Mesendoderm (in vitro differentiated cells): Measurements from ENCODE around the gene ASCL5.

Experiments
- DNase-seq: peaks from one replicate; pipeline ENCODE4 v3.0.0; 2013
- H2AK5ac ChIP-seq: 2 replicates; pipeline ENCODE4 v1.6.1; 2013; ENCODE audit warnings: low read length, inconsistent platforms
- H2BK120ac ChIP-seq: 2 replicates; pipeline ENCODE4 v1.6.1; 2013; ENCODE audit warnings: low read depth, mild to moderate bottlenecking, low read length, moderate library complexity, mixed read lengths
- H2BK15ac ChIP-seq: replicated peaks from 2 replicates; pipeline ENCODE4 v1.6.1; 2013; ENCODE audit warnings: low read depth, mild to moderate bottlenecking, moderate library complexity
- H2BK5ac ChIP-seq: 2 replicates; pipeline ENCODE4 v1.6.1; 2013; ENCODE audit warnings: low read length, inconsistent platforms
- H3K18ac ChIP-seq: 2 replicates; pipeline ENCODE4 v1.6.1; 2013; ENCODE audit warnings: mild to moderate bottlenecking, low read length, mixed read lengths
- H3K23ac ChIP-seq: one replicate; pipeline ENCODE4 v1.6.1; 2013; ENCODE audit warnings: low read length
- H3K27ac ChIP-seq: 2 replicates; pipeline ENCODE4 v1.5.1; 2013; ENCODE audit warnings: low read depth, mild to moderate bottlenecking, inconsistent platforms, low read length, moderate library complexity
- H3K27me3 ChIP-seq: 2 replicates; pipeline ENCODE4 v1.6.1; 2013; ENCODE audit warnings: low read length, control low read depth, mild to moderate bottlenecking, inconsistent platforms; ENCODE audit not compliant: insufficient read depth, poor library complexity
- H3K36me3 ChIP-seq: 2 replicates; pipeline ENCODE4 v1.6.1; 2013; ENCODE audit warnings: low read length, inconsistent platforms; ENCODE audit not compliant: control insufficient read depth, insufficient read depth
- H3K4ac ChIP-seq: one replicate; pipeline ENCODE4 v1.6.1; 2013; ENCODE audit warnings: low read depth, mild to moderate bottlenecking, low read length, moderate library complexity
- H3K4me1 ChIP-seq: 2 replicates; pipeline ENCODE4 v1.6.1; 2013; ENCODE audit warnings: low read depth, low read length, inconsistent platforms; ENCODE audit not compliant: control insufficient read depth
- H3K4me2 ChIP-seq: 2 replicates; pipeline ENCODE4 v1.6.1; 2013; ENCODE audit warnings: low read length
- H3K4me3 ChIP-seq: 2 replicates; pipeline ENCODE4 v1.5.1; 2013; ENCODE audit warnings: mild to moderate bottlenecking, low read length
- H3K56ac ChIP-seq: one replicate; pipeline ENCODE4 v1.6.1; 2013; ENCODE audit warnings: low read length
- H3K79me1 ChIP-seq: 2 replicates; pipeline ENCODE4 v1.6.1; 2013; ENCODE audit warnings: low read length, inconsistent platforms
- H3K79me2 ChIP-seq: 2 replicates; pipeline ENCODE4 v1.6.1; 2013; ENCODE audit warnings: mild to moderate bottlenecking, low read length; ENCODE audit not compliant: control insufficient read depth, insufficient read depth
- H3K9ac ChIP-seq: 2 replicates; pipeline ENCODE4 v1.6.1; 2013; ENCODE audit warnings: low read length, inconsistent platforms
- H4K5ac ChIP-seq: one replicate; pipeline ENCODE4 v1.6.1; 2013; ENCODE audit warnings: low read length
- H4K8ac ChIP-seq: one replicate; pipeline ENCODE4 v1.6.1; 2013; ENCODE audit warnings: low read depth, mild to moderate bottlenecking, control low read depth, low read length, moderate library complexity
- WGBS: extraction: QIAGEN DNeasy Blood & Tissue Kit; methylation state at CpG from one replicate; pipeline ENCODE4 v1.1.7; 2013; ENCODE audit warnings: low lambda C conversion rate, missing lambda C conversion rate; ENCODE audit not compliant: insufficient coverage; ENCODE audit errors: extremely low coverage; 5-methylcytosine and 5-hydroxymethylcytosine counted together

The ASCL5 gene

GRCh38 chr1:201112926-201113325 lies 14.1 kb downstream of the ASCL5 start:
- H3K79me1 ChIP-seq = no peaks in the 10 kb centered on the region
- DNase-seq = no peak

GRCh38 chr1:201112173-201112731 lies 14.7 kb downstream of the ASCL5 start, which contains the start of gene CACNA1S:
Gene CACNA1S (minus strand): TSS chr1:201112426. CDS start chr1:201112339, 87 bp downstream.
- no CpG with 5 or more reads among the region's 9 CpGs for WGBS
- DNase-seq = no peak
- no peak within 1 kb of the TSS for H3K4me3 ChIP-seq

More at GRCh38 chr1:201112926-201113325, 14.1 kb downstream of the ASCL5 start:
- no peak overlapping the region for H2AK5ac ChIP-seq
- no peaks in the 10 kb centered on the region for H3K27me3 ChIP-seq
- no peak overlapping the region for H2BK5ac ChIP-seq
- H3K36me3 ChIP-seq = no peaks in the 10 kb centered on the region
- no peaks in the 10 kb centered on the region for H3K79me2 ChIP-seq
- H2BK15ac ChIP-seq = no peak overlapping the region
- no peak overlapping the region for H3K56ac ChIP-seq
- no peak overlapping the region for H4K8ac ChIP-seq
- no peak overlapping the region for H3K9ac ChIP-seq
- H3K27ac ChIP-seq = no peak overlapping the region
- H3K4ac ChIP-seq = no peak overlapping the region
- no peak overlapping the region for H3K18ac ChIP-seq
- no peak overlapping the region for H3K23ac ChIP-seq
- H4K5ac ChIP-seq = no peak overlapping the region
- WGBS = no CpG with 5 or more reads among the region's 3 CpGs
- no peak overlapping the region for H3K4me2 ChIP-seq
- no peaks in the 10 kb centered on the region for H3K4me1 ChIP-seq
- no peak overlapping the region for H3K4me3 ChIP-seq
- H2BK120ac ChIP-seq = no peak overlapping the region

GRCh38 chr1:201111672-201112071 lies 15.3 kb downstream of the ASCL5 start:
- Histone ChIP-seq H4K5ac (no peak overlapping the region), H3K79me2 (no peaks in the 10 kb centered on the region), H3K9ac (no peak overlapping the region), H3K4ac (no peak overlapping the region), H3K18ac (no peak overlapping the region), H3K79me1 (no peaks in the 10 kb centered on the region), H3K27me3 (no peaks in the 10 kb centered on the region), H3K4me3 (no peak overlapping the region), H2BK5ac (no peak overlapping the region), H3K56ac (no peak overlapping the region), H2AK5ac (no peak overlapping the region), H3K4me1 (no peaks in the 10 kb centered on the region), H3K27ac (no peak overlapping the region), H2BK120ac (no peak overlapping the region), H3K4me2 (no peak overlapping the region), H3K23ac (no peak overlapping the region), H4K8ac (no peak overlapping the region), H3K36me3 (no peaks in the 10 kb centered on the region), H2BK15ac (no peak overlapping the region)
- WGBS = no CpG with 5 or more reads among the region's 3 CpGs
- no peak for DNase-seq

More at GRCh38 chr1:201112173-201112731, 14.7 kb downstream of the ASCL5 start, which contains the start of gene CACNA1S:
- Histone ChIP-seq H3K4ac (no peak within 1 kb of the TSS), H4K5ac (no peak within 1 kb of the TSS), H2BK15ac (no peak within 1 kb of the TSS), H3K27ac (no peak within 1 kb of the TSS), H4K8ac (no peak within 1 kb of the TSS), H2BK5ac (no peak within 1 kb of the TSS), H3K79me1 (no peaks in the 10 kb centered on the region), H2AK5ac (no peak within 1 kb of the TSS), H3K9ac (no peak within 1 kb of the TSS), H3K23ac (no peak within 1 kb of the TSS), H3K36me3 (no peaks in the 10 kb centered on the region), H3K56ac (no peak within 1 kb of the TSS), H3K27me3 (no peaks in the 10 kb centered on the region), H3K4me1 (no peaks in the 10 kb centered on the region), H3K79me2 (no peaks in the 10 kb centered on the region), H3K4me2 (no peak within 1 kb of the TSS), H2BK120ac (no peak within 1 kb of the TSS), H3K18ac (no peak within 1 kb of the TSS)

- WGBS = no CpG with 5 or more reads among the region's 7 CpGs
Observed at GRCh38 chr1:201111156-201111555, 15.8 kb downstream of the ASCL5 start.

GRCh38 chr1:201110616-201111015 lies 16.4 kb downstream of the ASCL5 start:
- Histone ChIP-seq H3K9ac (no peak overlapping the region), H3K56ac (no peak overlapping the region), H4K8ac (no peak overlapping the region), H3K79me1 (no peaks in the 10 kb centered on the region), H2BK120ac (no peak overlapping the region), H4K5ac (no peak overlapping the region), H3K36me3 (no peaks in the 10 kb centered on the region), H3K27me3 (no peaks in the 10 kb centered on the region), H2BK5ac (no peak overlapping the region), H3K79me2 (no peaks in the 10 kb centered on the region), H2AK5ac (no peak overlapping the region), H3K18ac (no peak overlapping the region), H3K4ac (no peak overlapping the region), H3K27ac (no peak overlapping the region), H3K4me1 (no peaks in the 10 kb centered on the region), H3K23ac (no peak overlapping the region), H3K4me2 (no peak overlapping the region), H2BK15ac (no peak overlapping the region), H3K4me3 (no peak overlapping the region)
- no CpG with 5 or more reads among the region's 5 CpGs for WGBS
- DNase-seq = no peak

More at GRCh38 chr1:201111156-201111555, 15.8 kb downstream of the ASCL5 start:
- H2BK15ac ChIP-seq = no peak overlapping the region
- no peaks in the 10 kb centered on the region for H3K36me3 ChIP-seq
- no peak overlapping the region for H3K23ac ChIP-seq
- H2AK5ac ChIP-seq = no peak overlapping the region
- no peaks in the 10 kb centered on the region for H3K4me1 ChIP-seq
- no peak overlapping the region for H3K56ac ChIP-seq
- H2BK5ac ChIP-seq = no peak overlapping the region
- no peak overlapping the region for H4K5ac ChIP-seq
- H3K27me3 ChIP-seq = no peaks in the 10 kb centered on the region
- no peak overlapping the region for H2BK120ac ChIP-seq
- H4K8ac ChIP-seq = no peak overlapping the region
- no peak overlapping the region for H3K4ac ChIP-seq
- no peak overlapping the region for H3K18ac ChIP-seq
- H3K4me3 ChIP-seq = no peak overlapping the region
- no peaks in the 10 kb centered on the region for H3K79me2 ChIP-seq
- H3K9ac ChIP-seq = no peak overlapping the region
- DNase-seq = no peak
- no peak overlapping the region for H3K27ac ChIP-seq
- no peaks in the 10 kb centered on the region for H3K79me1 ChIP-seq
- H3K4me2 ChIP-seq = no peak overlapping the region

GRCh38 chr1:201110138-201110537 lies 16.8 kb downstream of the ASCL5 start:
- no peaks in the 10 kb centered on the region for H3K36me3 ChIP-seq
- H2AK5ac ChIP-seq = no peak overlapping the region
- no peak overlapping the region for H2BK5ac ChIP-seq
- H3K4me2 ChIP-seq = no peak overlapping the region
- H2BK120ac ChIP-seq = no peak overlapping the region
- no peaks in the 10 kb centered on the region for H3K79me2 ChIP-seq
- H3K18ac ChIP-seq = no peak overlapping the region
- WGBS = no CpG with 5 or more reads among the region's 10 CpGs
- H3K79me1 ChIP-seq = no peaks in the 10 kb centered on the region
- H3K27me3 ChIP-seq = no peaks in the 10 kb centered on the region
- no peaks in the 10 kb centered on the region for H3K4me1 ChIP-seq
- no peak overlapping the region for H2BK15ac ChIP-seq
- no peak for DNase-seq
- H3K4ac ChIP-seq = no peak overlapping the region
- no peak overlapping the region for H4K5ac ChIP-seq
- no peak overlapping the region for H3K56ac ChIP-seq
- H3K4me3 ChIP-seq = no peak overlapping the region
- H4K8ac ChIP-seq = no peak overlapping the region
- H3K9ac ChIP-seq = no peak overlapping the region
- H3K27ac ChIP-seq = no peak overlapping the region
- no peak overlapping the region for H3K23ac ChIP-seq
